Caco-2 (cell line): Measurements from ENCODE around the gene MAP3K7. TPM values are rescaled to one million over a fixed set of nuclear protein-coding genes. Genes with fewer than 3 reads are reported as not detected.

Experiments
- BruUV-seq: library from RNA; stranded (reverse); fragments of 400-500 nt; replicated peaks from 2 replicates; lab custom pipeline; 2021; lab: Mats Ljungman, UMichigan
- CTCF ChIA-PET: fragments of 300-600 bp; sonication (Branson Sonifier 250); formaldehyde crosslinking; loops from one replicate; lab custom pipeline; 2022; ENCODE audit warnings: antibody characterized with exemption; lab: Charles Lee
- POLR2A ChIA-PET: fragments of 300-600 bp; sonication (Branson Sonifier 250); formaldehyde crosslinking; loops from one replicate; lab custom pipeline; 2022; ENCODE audit warnings: antibody characterized with exemption; lab: Charles Lee
- DNase-seq, 2 experiments: peaks; one replicate each; pipeline versions ENCODE4 v3.0.0 to v3.0.0-alpha.2; 2020 to 2022
- H3K27me3 ChIP-seq: replicated peaks from 2 replicates; pipeline ENCODE4 v1.6.0; 2011; ENCODE audit warnings: low read length; ENCODE audit not compliant: control insufficient read depth, insufficient read depth
- H3K36me3 ChIP-seq: 2 replicates; pipeline ENCODE4 v1.5.1; 2011; ENCODE audit warnings: low read length; ENCODE audit not compliant: control insufficient read depth, insufficient read depth
- H3K4me1 ChIP-seq: fragments of 250-450 bp; sonication (Bioruptor Pico); 2 replicates; pipeline ENCODE4 v1.5.1; 2020; ENCODE audit warnings: mild to moderate bottlenecking
- H3K4me3 ChIP-seq: 2 replicates; pipeline ENCODE4 v1.5.1; 2011; ENCODE audit warnings: low read depth, mild to moderate bottlenecking, control low read depth, low read length
- H3K9me3 ChIP-seq: fragments of 250-450 bp; sonication (Bioruptor Pico); 2 replicates; pipeline ENCODE4 v1.5.1; 2020; ENCODE audit warnings: mild to moderate bottlenecking, moderate library complexity
- H3K27ac Mint-ChIP-seq: one replicate; pipeline ENCODE4 v1.8.0; 2022; ENCODE audit warnings: mixed read lengths; ENCODE audit not compliant: unreplicated experiment
- H3K27me3 Mint-ChIP-seq: one replicate; pipeline ENCODE4 v1.8.0; 2022; ENCODE audit warnings: mixed read lengths; ENCODE audit not compliant: insufficient read depth, unreplicated experiment
- H3K36me3 Mint-ChIP-seq: one replicate; pipeline ENCODE4 v1.8.0; 2022; ENCODE audit warnings: mild to moderate bottlenecking, mixed read lengths; ENCODE audit not compliant: insufficient read depth, unreplicated experiment
- H3K4me1 Mint-ChIP-seq: one replicate; pipeline ENCODE4 v1.8.0; 2022; ENCODE audit warnings: low read depth, mixed read lengths; ENCODE audit not compliant: unreplicated experiment
- H3K4me3 Mint-ChIP-seq: one replicate; pipeline ENCODE4 v1.8.0; 2022; ENCODE audit warnings: mild to moderate bottlenecking, moderate library complexity, mixed read lengths; ENCODE audit not compliant: unreplicated experiment
- H3K9me3 Mint-ChIP-seq: one replicate; pipeline ENCODE4 v1.8.0; 2022; ENCODE audit warnings: mixed read lengths; ENCODE audit not compliant: unreplicated experiment
- intact Hi-C: fragments of 100-400 bp; cut with micrococcal nuclease; formaldehyde crosslinking; loops from one replicate; pipeline ENCODE4 v1.10.0; 2022; ENCODE audit not compliant: unreplicated experiment
- total RNA-seq: library from RNA; stranded (reverse); gene quantifications from 2 replicates; pipeline ENCODE4 v1.2.3, GENCODE V29; 2022
- TF ChIP-seq, protein P1 (sequence below), 2 experiments: fragments of 200-600 bp in 1 of 2; IDR thresholded peaks; 1 replicate in 1 of 2; 2 replicates in 1 of 2; pipeline versions ENCODE4 v1.5.1 to v1.8.0; 2011 to 2022; ENCODE audit warnings: antibody characterized with exemption in 1 of 2, control low read depth in 1 of 2, inconsistent platforms in 1 of 2, low read depth in 1 of 2, low read length in 1 of 2, mild to moderate bottlenecking in 1 of 2, moderate library complexity in 1 of 2; ENCODE audit not compliant: insufficient read depth in 1 of 2, severe bottlenecking in 1 of 2, unreplicated experiment in 1 of 2

The MAP3K7 gene
- total RNA-seq, 1 experiment from 2014 or later, result 27.7 TPM

DNA sequence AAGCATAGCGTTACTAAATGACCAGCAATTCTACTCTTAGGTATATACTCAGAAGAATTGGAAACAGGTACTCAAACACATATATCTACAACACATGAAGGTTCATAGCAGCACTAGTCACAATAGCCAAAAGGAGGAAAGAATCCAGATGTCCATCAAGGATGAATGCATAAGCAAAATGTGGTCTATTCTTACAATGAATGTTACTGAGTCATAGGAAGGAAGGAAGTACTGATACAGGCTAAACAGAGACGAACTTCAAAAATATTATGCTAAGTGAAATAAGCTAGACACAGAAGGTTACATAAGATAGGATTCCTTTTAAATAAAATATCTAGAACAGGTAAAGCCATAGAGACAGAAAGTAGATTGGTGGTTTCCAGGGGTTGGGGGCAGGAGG, 93.5 kb downstream of the MAP3K7 start:
- TF ChIP-seq, protein P1, sequence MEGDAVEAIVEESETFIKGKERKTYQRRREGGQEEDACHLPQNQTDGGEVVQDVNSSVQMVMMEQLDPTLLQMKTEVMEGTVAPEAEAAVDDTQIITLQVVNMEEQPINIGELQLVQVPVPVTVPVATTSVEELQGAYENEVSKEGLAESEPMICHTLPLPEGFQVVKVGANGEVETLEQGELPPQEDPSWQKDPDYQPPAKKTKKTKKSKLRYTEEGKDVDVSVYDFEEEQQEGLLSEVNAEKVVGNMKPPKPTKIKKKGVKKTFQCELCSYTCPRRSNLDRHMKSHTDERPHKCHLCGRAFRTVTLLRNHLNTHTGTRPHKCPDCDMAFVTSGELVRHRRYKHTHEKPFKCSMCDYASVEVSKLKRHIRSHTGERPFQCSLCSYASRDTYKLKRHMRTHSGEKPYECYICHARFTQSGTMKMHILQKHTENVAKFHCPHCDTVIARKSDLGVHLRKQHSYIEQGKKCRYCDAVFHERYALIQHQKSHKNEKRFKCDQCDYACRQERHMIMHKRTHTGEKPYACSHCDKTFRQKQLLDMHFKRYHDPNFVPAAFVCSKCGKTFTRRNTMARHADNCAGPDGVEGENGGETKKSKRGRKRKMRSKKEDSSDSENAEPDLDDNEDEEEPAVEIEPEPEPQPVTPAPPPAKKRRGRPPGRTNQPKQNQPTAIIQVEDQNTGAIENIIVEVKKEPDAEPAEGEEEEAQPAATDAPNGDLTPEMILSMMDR (IDR thresholded peaks at IDR 0.05; ENCODE audit: insufficient read depth in 1 of 2, low read depth in 1 of 2, low read length in 1 of 2, severe bottlenecking in 1 of 2, unreplicated experiment in 1 of 2), result no peak
- Mint-ChIP-seq H3K4me3 (no peak overlapping the region), H3K27ac (no peak overlapping the region), H3K4me1 (no peaks in the 10 kb centered on the region), H3K36me3 (no peaks in the 10 kb centered on the region), H3K9me3 (no peaks in the 10 kb centered on the region), H3K27me3 (peaks cover 9% of the 10 kb centered on the region)
- DNase-seq, result no peak
- no TSS peak for BruUV-seq
- H3K27me3 ChIP-seq, result no peaks in the 10 kb centered on the region; the same call in 1 of the 2 replicates
- H3K4me3 ChIP-seq, result no peak overlapping the region
- ChIA-PET CTCF (no interaction called here), POLR2A (no interaction called here)
- H3K4me1 ChIP-seq, result no peaks in the 10 kb centered on the region
- intact Hi-C loops, result no loop called here
- no peaks in the 10 kb centered on the region for H3K9me3 ChIP-seq
- no peaks in the 10 kb centered on the region for H3K36me3 ChIP-seq

DNA sequence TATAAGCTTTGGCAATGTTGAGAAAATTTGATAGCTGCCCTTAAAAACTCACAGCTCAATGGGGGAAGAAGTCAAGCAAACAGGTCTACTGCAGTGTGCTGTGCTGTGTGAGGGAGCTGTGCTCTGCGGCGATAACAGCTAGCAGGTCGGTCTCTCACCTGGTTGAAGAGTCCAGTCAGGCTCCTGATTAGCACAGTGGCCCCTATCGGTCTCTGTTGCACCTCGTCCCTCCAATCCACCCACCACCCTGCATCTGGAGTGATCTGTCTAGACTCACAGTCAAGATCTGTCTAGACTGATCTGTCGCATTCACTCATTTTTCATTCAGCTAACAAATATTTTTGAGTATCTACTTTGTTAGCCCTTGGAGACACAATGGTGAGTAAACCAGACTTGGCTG, 94.1 kb downstream of the MAP3K7 start:
- DNase-seq, result no peak
- H3K4me3 Mint-ChIP-seq, result no peak overlapping the region
- no peaks in the 10 kb centered on the region for H3K9me3 ChIP-seq
- no peaks in the 10 kb centered on the region for H3K36me3 ChIP-seq
- H3K9me3 Mint-ChIP-seq, result no peaks in the 10 kb centered on the region
- TF ChIP-seq, protein P1 (IDR thresholded peaks at IDR 0.05; ENCODE audit: insufficient read depth in 1 of 2, low read depth in 1 of 2, low read length in 1 of 2, severe bottlenecking in 1 of 2, unreplicated experiment in 1 of 2), result no peak
- no peaks in the 10 kb centered on the region for H3K4me1 ChIP-seq
- H3K27me3 Mint-ChIP-seq, result peaks cover 9% of the 10 kb centered on the region
- H3K4me3 ChIP-seq, result no peak overlapping the region
- no peaks in the 10 kb centered on the region for H3K36me3 Mint-ChIP-seq
- H3K4me1 Mint-ChIP-seq, result no peaks in the 10 kb centered on the region
- no TSS peak for BruUV-seq
- intact Hi-C loops, result no loop called here
- ChIA-PET CTCF (no interaction called here), POLR2A (no interaction called here)
- no peaks in the 10 kb centered on the region for H3K27me3 ChIP-seq
- H3K27ac Mint-ChIP-seq, result no peak overlapping the region

DNA sequence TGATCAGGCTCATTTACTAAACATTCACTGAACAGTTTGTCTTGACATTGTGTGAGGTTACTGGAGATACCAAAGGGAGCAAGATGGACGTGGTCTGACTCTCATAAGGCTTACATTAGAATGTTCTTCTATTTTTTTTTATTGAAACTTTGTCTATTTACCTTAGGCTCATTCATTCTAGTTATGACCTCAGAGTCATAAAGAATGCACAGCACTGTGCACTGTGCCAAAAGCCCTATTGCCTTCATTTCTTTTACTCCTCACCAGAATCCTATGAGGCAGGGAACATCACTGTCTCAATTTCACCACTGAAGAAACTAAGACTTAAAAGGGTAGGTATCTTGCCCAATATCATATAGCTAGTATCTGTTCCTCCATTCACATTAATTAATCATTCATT, 94.5 kb downstream of the MAP3K7 start:
- Mint-ChIP-seq H3K27ac (no peak overlapping the region), H3K36me3 (no peaks in the 10 kb centered on the region), H3K9me3 (peaks cover 2% of the 10 kb centered on the region), H3K27me3 (peaks cover 9% of the 10 kb centered on the region), H3K4me3 (no peak overlapping the region), H3K4me1 (no peaks in the 10 kb centered on the region)
- H3K4me1 ChIP-seq, result no peaks in the 10 kb centered on the region
- TF ChIP-seq, protein P1 (IDR thresholded peaks at IDR 0.05; ENCODE audit: insufficient read depth in 1 of 2, low read depth in 1 of 2, low read length in 1 of 2, severe bottlenecking in 1 of 2, unreplicated experiment in 1 of 2), result no peak
- DNase-seq, result no peak
- CTCF ChIA-PET, result no interaction called here
- no peaks in the 10 kb centered on the region for H3K36me3 ChIP-seq
- H3K27me3 ChIP-seq, result no peaks in the 10 kb centered on the region
- no peak overlapping the region for H3K4me3 ChIP-seq
- intact Hi-C loops, result no loop called here
- POLR2A ChIA-PET, result no interaction called here
- H3K9me3 ChIP-seq, result no peaks in the 10 kb centered on the region
- no TSS peak for BruUV-seq
